Activated T-cell treated with anti-CD3 and anti-CD28 coated beads, Interleukin-2, amount 50 U/mL, for 72 hours (primary cell): ENCODE data around the gene NPAT. TPM values are rescaled to one million over a fixed set of nuclear protein-coding genes. Genes with fewer than 3 reads are reported as not detected.
"Not testable (repeated sequence)": the region's sequence is repeated elsewhere in the genome, so short reads cannot be mapped to it uniquely, and the experiment has no call there.

Experiments used
- ATAC-seq, 2 donors: fragments of 150-1000 bp; cut with Tn5 transposase; replicated peaks in 1 of 2; 2 replicates each; pipeline ENCODE4 v1.10.0; 2021; ENCODE audit warnings: moderate library complexity in 2 of 2, mild to moderate bottlenecking in 1 of 2
- DNase-seq, 2 donors: peaks; one replicate each; pipeline ENCODE4 v3.0.0; 2021 to 2022; ENCODE audit warnings: mixed read lengths in 1 of 2
- H3K27ac Mint-ChIP-seq: one replicate; pipeline ENCODE4 v1.8.0; 2022; ENCODE audit warnings: mild to moderate bottlenecking, moderate library complexity, mixed read lengths
- H3K27me3 Mint-ChIP-seq: one replicate; pipeline ENCODE4 v1.8.0; 2022; ENCODE audit warnings: low read depth, mixed read lengths
- H3K36me3 Mint-ChIP-seq, 2 donors: one replicate each; pipeline ENCODE4 v1.8.0; 2022; ENCODE audit warnings: mixed read lengths in 2 of 2, mild to moderate bottlenecking in 1 of 2; ENCODE audit not compliant: insufficient read depth in 2 of 2
- H3K4me1 Mint-ChIP-seq: one replicate; pipeline ENCODE4 v1.8.0; 2022; ENCODE audit warnings: low read depth, mixed read lengths
- H3K4me3 Mint-ChIP-seq, 2 donors: one replicate each; pipeline ENCODE4 v1.8.0; 2022; ENCODE audit warnings: mild to moderate bottlenecking in 2 of 2, mixed read lengths in 2 of 2, moderate library complexity in 2 of 2
- H3K9me3 Mint-ChIP-seq, 2 donors: one replicate each; pipeline ENCODE4 v1.8.0; 2022; ENCODE audit warnings: mixed read lengths in 2 of 2
- total RNA-seq, 2 donors: library from RNA; stranded (reverse); gene quantifications; one replicate each; pipeline ENCODE4 v1.2.3, GENCODE V29; 2022

NPAT gene
- total RNA-seq, 2 donors from 2014 or later, result 22.8 to 24.8 TPM

GRCh38 chr11:108125096-108125495, 97.3 kb downstream of the NPAT start:
- peak overlapping the region in 1 of 2 donors; percentile 79 for H3K4me3 Mint-ChIP-seq

GRCh38 chr11:108122166-108122628, 100.2 kb downstream of the NPAT start:
- H3K4me3 Mint-ChIP-seq, result peak overlapping the region; percentile 95 to 98
- no peaks in the 10 kb centered on the region for H3K9me3 Mint-ChIP-seq
- DNase-seq (no peak), ATAC-seq (no peak)
- no peaks in the 10 kb centered on the region for H3K27me3 Mint-ChIP-seq
- H3K36me3 Mint-ChIP-seq, result peaks cover 2 to 12% of the 10 kb centered on the region in 2 donors
- peak overlapping the region; percentile 78 for H3K27ac Mint-ChIP-seq
- peaks cover 54% of the 10 kb centered on the region for H3K4me1 Mint-ChIP-seq

More at GRCh38 chr11:108125096-108125495, 97.3 kb downstream of the NPAT start:
- no peaks in the 10 kb centered on the region for H3K9me3 Mint-ChIP-seq
- DNase-seq (no peak), ATAC-seq (no peak)
- peaks cover 2 to 16% of the 10 kb centered on the region in 2 donors for H3K36me3 Mint-ChIP-seq
- peak overlapping the region; percentile 2 for H3K27ac Mint-ChIP-seq
- no peaks in the 10 kb centered on the region for H3K27me3 Mint-ChIP-seq
- peaks cover 56% of the 10 kb centered on the region for H3K4me1 Mint-ChIP-seq

- peak within 1 kb of the TSS; percentile 95 to 98 for H3K4me3 Mint-ChIP-seq
- no peaks in the 10 kb centered on the region for H3K9me3 Mint-ChIP-seq
- peak within 1 kb of the TSS; percentile 78 for H3K27ac Mint-ChIP-seq
- peak; percentile 97 to 98 for ATAC-seq
- peaks cover 2 to 12% of the 10 kb centered on the region in 2 donors for H3K36me3 Mint-ChIP-seq
- no peaks in the 10 kb centered on the region for H3K27me3 Mint-ChIP-seq
- H3K4me1 Mint-ChIP-seq, result peaks cover 54% of the 10 kb centered on the region
- peak; percentile 99 to 100 for DNase-seq
Measured at GRCh38 chr11:108121274-108122155, 100.9 kb downstream of the NPAT start, which contains the start of gene ACAT1. TSS of gene ACAT1 (plus strand) at chr11:108121567. CDS start at chr11:108121607, 40 bp downstream.

- not testable (repeated sequence) for H3K9me3 Mint-ChIP-seq, H3K36me3 Mint-ChIP-seq, H3K27me3 Mint-ChIP-seq, H3K27ac Mint-ChIP-seq, ATAC-seq, DNase-seq
- Mint-ChIP-seq H3K4me3 (peak overlapping the region; percentile 95 to 98), H3K4me1 (peaks cover 54% of the 10 kb centered on the region)
Measured at GRCh38 chr11:108120936-108121273, 101.5 kb downstream of the NPAT start.

GRCh38 chr11:108117746-108118371, 104.6 kb downstream of the NPAT start:
- no peak for DNase-seq
- H3K4me1 Mint-ChIP-seq, result peaks cover 26% of the 10 kb centered on the region
- H3K9me3 Mint-ChIP-seq, result no peaks in the 10 kb centered on the region
- no peak overlapping the region for H3K27ac Mint-ChIP-seq
- no peaks in the 10 kb centered on the region for H3K27me3 Mint-ChIP-seq
- H3K4me3 Mint-ChIP-seq, result no peak overlapping the region
- no peak for ATAC-seq
- no peaks in the 10 kb centered on the region for H3K36me3 Mint-ChIP-seq

GRCh38 chr11:108115500-108116140, 106.8 kb downstream of the NPAT start:
- H3K4me1 Mint-ChIP-seq, result peaks cover 11% of the 10 kb centered on the region
- H3K36me3 Mint-ChIP-seq, result no peaks in the 10 kb centered on the region
- no peaks in the 10 kb centered on the region for H3K27me3 Mint-ChIP-seq
- H3K27ac Mint-ChIP-seq, result no peak overlapping the region
- H3K4me3 Mint-ChIP-seq, result no peak overlapping the region
- H3K9me3 Mint-ChIP-seq, result no peaks in the 10 kb centered on the region
- DNase-seq (no peak), ATAC-seq (no peak)

GRCh38 chr11:108112057-108112456, 110.4 kb downstream of the NPAT start:
- Mint-ChIP-seq H3K9me3 (no peaks in the 10 kb centered on the region), H3K27ac (no peak overlapping the region), H3K36me3 (peaks cover 0 to 2% of the 10 kb centered on the region in 2 donors), H3K27me3 (no peaks in the 10 kb centered on the region), H3K4me1 (peaks cover 4% of the 10 kb centered on the region), H3K4me3 (no peak overlapping the region)
- ATAC-seq, result no peak
- DNase-seq, result no peak

- H3K36me3 Mint-ChIP-seq, result peaks cover 0 to 2% of the 10 kb centered on the region in 2 donors
- no peak overlapping the region for H3K4me3 Mint-ChIP-seq
- H3K27ac Mint-ChIP-seq, result peak overlapping the region; percentile 6
- DNase-seq (no peak), ATAC-seq (no peak)
- no peaks in the 10 kb centered on the region for H3K9me3 Mint-ChIP-seq
- peaks cover 4% of the 10 kb centered on the region for H3K4me1 Mint-ChIP-seq
- H3K27me3 Mint-ChIP-seq, result no peaks in the 10 kb centered on the region
Measured at GRCh38 chr11:108111126-108111525, 111.3 kb downstream of the NPAT start.

Other genes starting within 250 kb of the NPAT start
- 10 to 100 TPM; 30.2 to 31.7 TPM for gene CUL5, start 213.7 kb downstream of the NPAT start, total RNA-seq
- gene ACAT1, start 101.1 kb downstream of the NPAT start, total RNA-seq, result 10 to 100 TPM; 44.5 to 45.7 TPM
- 10 to 100 TPM; 45.7 to 55.0 TPM for gene ATM, start 429 bp upstream of the NPAT start, total RNA-seq
- 1 to 10 TPM; 1.2 to 1.5 TPM for gene C11orf65, start 244.9 kb upstream of the NPAT start, total RNA-seq